NCI-H2081 (cell line): ENCODE measurements around the gene THRAP3.
A peak's percentile ranks its signal among the peaks of the same experiment; 100 is the strongest.
"Not testable (repeated sequence)": the region's sequence is repeated elsewhere in the genome, so short reads cannot be mapped to it uniquely, and the experiment has no call there.

Experiments
- DNase-seq, 2 experiments: peaks; one replicate each; lab custom pipeline; 2025; lab: John Stamatoyannopoulos, UW

THRAP3 gene

DNA sequence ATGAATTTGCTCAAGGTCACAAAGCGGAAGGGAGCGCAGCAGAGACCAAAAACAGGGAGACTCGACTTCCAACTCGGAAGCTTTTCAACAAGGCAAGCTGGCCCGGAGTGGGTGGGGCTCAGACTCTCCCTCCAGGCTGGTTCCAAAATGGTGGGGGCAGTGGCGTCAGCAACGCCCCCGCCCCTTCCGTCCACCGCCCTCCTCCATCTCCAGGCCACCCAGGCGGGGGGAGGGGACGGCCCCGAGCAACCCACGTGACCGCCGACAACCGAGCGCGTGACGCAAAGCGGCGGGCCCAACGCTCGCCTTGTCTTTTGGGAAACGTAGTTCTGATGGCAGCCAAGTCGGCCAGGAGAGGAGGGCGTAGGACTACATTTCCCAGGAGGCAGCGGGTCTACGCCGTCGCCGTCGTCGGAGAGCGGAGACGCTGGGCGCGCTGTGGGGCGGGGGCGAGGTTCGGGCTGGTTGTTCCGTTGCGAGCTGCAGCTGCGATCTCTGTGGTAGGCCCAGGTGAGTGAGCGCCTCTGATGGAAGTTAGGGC lies at the start of gene THRAP3:
THRAP3 (plus strand) TSS at position 448 of the 541 bp plus-strand sequence. CDS start 58,121 bp downstream, outside the sequence.
- peak; percentile 100 for DNase-seq

DNA sequence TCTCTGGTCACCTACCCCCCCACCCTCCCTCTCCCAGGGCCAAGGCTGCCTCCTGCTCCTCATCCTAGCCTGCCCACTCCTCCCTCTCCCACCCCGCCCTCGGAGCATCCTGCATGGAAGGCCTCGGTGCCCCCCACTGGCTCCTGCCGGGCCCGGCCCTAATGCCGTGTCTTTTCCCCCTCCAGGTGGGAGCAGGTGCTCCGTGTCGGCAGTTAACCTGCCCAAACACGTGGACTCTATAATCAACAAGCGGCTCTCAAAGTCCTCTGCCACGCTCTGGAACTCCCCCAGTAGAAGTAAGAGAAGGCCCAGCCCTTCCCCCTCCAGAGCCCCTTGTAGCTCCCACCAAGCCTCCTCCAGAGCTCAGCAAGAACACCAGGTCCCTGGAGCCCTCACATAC lies 49.5 kb upstream of the THRAP3 start:
- peak; percentile 52 to 75 for DNase-seq

GRCh38 chr1:36175137-36176095 lies 48.8 kb upstream of the THRAP3 start:
- DNase-seq: peak; percentile 26 to 56

DNA sequence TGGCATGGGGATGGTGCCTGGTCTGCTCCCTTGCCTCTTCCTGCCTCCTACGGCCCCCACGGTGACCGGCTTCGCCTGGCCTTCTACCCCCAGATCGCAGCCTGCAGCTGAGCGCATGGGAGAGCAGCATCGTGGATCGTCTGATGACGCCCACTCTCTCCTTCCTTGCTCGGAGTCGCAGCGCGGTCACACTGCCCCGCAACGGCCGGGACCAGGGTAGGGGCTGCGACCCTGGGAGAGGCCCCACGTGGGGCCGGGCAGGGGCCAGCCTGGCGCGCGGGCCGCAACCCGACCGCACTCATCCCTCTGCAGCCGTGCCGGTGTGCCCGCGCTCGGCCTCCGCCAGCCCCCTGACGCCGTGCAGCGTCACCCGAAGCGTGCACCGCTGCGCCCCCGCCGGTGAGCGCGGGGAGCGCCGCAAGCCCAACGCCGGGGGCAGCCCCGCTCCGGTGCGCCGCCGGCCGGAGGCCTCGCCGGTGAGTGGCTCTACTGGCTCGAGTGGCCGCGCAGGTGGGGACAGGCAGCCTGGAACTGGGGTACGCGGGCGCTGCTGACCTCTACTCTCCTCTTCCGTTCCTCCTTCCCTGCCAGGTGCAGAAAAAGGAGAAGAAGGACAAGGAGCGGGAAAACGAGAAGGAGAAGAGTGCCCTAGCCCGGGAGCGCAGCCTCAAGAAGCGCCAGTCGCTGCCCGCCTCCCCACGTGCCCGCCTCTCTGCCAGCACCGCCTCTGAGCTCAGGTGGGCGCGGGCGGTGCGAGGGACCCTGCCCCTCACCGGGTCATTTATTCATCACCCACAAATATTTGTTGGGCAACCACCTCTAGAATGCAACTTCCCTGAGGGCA lies 47.9 kb upstream of the THRAP3 start:
- DNase-seq: no peak

- no peak for DNase-seq
Measured at GRCh38 chr1:36177589-36178431, 46.4 kb upstream of the THRAP3 start.

- no peak for DNase-seq
Measured at GRCh38 chr1:36178471-36179219, 45.6 kb upstream of the THRAP3 start.

- DNase-seq: no peak
Measured at GRCh38 chr1:36179220-36179600, 45.0 kb upstream of the THRAP3 start.

DNA sequence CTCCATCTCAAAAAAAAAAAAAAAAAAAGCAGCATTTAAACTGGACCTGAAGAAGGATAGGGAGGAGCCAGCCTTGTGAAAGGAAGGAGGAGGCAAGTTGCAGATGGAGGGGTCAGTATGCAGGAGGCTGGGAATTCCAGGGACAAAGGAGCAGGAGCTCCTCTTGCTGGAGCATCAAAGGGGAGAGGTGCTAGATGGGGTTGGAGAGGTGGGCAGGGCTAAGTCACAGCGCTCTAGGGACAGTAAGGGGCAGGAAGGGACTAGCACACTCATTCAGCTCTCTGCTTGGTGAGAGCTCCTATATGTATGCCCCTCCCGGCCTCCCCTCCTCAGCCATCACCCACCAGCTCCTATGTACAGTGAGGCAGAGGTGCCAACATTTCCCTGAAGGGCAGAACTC lies 41.5 kb upstream of the THRAP3 start:
- DNase-seq: no peak

GRCh38 chr1:36183309-36183856 lies 40.9 kb upstream of the THRAP3 start:
- DNase-seq: no peak

- DNase-seq: peak; percentile 87 to 89
Measured at GRCh38 chr1:36187800-36188593, 36.2 kb upstream of the THRAP3 start.

DNA sequence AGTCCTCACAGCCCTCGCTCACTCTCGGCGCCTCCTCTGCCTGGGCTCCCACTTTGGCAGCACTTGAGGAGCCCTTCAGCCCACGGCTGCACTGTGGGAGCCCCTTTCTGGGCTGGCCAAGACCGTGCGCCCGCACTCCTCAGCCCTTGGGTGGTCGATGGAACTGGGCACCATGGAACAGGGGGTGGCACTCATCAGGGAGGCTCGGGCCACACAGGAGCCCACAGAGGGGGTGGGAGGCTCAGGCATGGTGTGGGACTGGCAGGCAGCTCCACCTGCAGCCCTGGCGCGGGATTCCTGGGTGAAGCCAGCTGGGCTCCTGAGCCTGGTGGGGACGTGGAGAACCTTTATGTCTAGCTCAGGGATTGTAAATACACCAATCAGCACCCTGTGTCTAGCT lies 27.4 kb upstream of the THRAP3 start:
- DNase-seq: not testable (repeated sequence)

GRCh38 chr1:36198641-36199040 lies 25.6 kb upstream of the THRAP3 start:
- DNase-seq: no peak

GRCh38 chr1:36199934-36200741 lies 24.1 kb upstream of the THRAP3 start:
- no peak for DNase-seq

- no peak for DNase-seq
Measured at GRCh38 chr1:36203027-36203553, 21.2 kb upstream of the THRAP3 start.

DNA sequence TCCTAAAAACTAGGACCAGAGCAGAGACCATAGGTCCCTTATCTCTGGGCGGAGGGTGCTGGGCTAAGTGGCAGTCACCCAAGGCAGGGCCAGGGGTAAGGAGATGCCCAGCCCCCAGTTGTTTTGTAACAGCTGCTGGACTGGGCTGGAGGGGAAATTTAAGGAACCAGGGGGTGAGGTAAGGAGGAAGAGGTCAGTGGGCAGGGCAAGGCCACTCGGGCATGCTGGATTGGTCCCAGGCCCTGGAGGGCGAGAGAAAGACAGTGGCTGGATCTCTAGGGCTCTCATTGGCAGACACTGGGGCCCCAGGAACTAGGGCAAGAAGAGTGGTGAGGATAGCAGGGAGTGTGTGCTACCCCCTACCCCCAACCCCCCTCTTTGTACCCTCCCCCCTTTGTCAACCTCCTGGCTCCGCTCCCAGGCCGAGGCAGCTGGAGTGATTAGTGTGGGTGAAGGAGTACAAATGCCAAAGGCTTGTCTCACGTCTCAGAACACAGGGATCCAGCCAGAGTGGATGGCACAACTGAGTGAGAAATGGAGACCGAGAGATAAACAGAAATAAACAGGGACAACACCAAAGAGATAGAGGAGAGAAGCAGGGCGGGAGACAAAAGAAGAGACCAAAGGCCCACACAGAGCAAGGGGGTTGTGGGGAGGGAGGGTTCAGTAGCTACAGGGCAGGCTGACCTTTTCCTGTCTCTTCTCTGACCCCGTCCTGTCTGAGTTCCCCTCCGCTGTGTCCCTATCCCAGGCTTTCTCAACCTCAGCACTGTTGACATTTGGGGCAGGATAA lies 20.5 kb upstream of the THRAP3 start:
- peak in 1 of 2 experiments; percentile 39 for DNase-seq

DNA sequence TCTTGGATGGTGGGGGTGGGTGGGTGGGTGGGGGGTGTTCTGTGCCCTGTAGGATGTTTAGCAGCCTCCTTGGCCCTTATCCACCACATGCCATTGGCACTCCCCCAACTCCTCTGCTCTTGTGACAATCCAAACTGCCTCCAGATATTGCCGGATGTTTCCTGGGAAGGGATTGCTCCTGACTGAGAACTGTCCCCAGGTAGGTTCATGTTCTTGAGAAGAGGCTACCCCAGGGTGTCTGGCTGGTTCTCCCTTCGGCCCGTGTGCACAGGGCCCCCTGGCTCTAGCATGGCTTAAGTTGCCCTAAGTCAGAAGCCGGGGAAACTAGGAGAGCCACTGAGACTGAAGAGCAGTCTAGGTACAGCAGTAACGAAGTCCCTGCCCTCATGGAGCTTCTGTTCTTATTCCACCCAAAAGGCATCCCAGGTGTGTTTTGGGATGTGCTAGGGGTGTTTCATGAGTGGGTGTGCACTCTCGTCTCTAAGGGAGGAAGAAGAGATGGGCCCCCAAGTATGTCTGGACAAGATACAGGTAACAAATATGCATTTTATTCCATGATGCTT lies 19.8 kb upstream of the THRAP3 start:
- DNase-seq: no peak

DNA sequence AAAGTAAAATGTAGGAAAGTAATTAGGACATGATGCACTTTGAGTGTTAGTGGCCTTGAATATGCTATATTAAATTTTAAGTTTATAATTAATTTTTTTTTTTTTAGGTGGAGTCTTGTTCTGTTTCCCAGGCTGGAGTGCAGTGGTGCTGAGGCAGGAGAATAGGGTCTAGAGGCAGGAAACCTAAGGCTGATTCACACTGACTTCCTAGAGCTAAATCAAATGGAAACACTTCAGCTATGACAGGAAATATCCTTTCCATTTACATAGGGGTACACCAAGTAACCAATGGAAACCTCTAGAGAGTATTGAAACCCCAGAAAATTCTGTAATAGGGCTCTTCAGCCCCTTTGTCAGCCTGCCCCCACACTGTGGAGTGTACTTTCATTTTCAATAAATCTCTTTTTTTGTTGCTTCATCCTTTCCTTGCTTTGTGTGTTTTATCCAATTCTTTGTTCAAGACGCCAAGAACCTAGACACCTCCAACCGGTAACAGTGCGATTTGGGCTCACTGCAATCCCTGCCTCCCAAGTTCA lies 17.9 kb upstream of the THRAP3 start:
- DNase-seq: no peak
